AG09309 (cell line): ENCODE data around the gene DDR2.

ENCODE experiments used
- DNase-seq: peaks from one replicate; pipeline ENCODE4 v3.0.0-alpha.2; 2010; ENCODE audit warnings: low read depth
- H3K4me3 ChIP-seq: 2 replicates; pipeline ENCODE4 v1.5.1; 2011; ENCODE audit warnings: mild to moderate bottlenecking, low read depth, low read length, moderate library complexity; ENCODE audit not compliant: control insufficient read depth
- TF ChIP-seq, protein P1 (sequence below): IDR thresholded peaks from 2 replicates; pipeline ENCODE4 v1.5.1; 2011; ENCODE audit warnings: mild to moderate bottlenecking, low read depth, low read length, inconsistent platforms; ENCODE audit not compliant: insufficient read depth, control insufficient read depth; ENCODE audit errors: missing control alignments

Gene DDR2

DNA sequence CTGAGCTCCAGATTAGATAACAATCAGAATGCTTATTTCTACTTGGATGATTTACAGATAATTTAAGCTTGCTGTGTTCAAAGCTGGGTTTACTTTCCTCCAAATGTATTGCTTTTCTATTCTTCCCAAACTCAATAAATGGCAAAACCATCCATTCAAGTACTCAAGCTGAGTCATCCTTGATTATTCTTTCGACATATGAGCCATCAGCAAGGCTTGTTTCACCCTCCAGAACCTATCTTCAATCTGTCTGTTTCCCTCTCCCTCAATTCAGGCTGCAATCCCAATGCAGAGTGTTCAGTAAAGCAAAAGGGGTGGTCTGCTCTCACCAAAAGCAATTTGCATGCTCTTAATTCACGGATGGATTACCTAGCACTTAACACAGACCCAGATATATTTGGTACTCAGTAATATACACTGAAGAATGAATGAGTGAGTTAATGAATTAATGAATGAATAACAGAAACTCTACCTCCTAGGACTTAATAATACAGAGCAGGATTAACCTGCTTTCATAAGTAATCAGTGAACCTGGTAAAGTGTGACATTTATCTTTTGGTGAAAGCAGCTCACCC is 41.9 kb downstream of the DDR2 start:
- DNase-seq = no peak
- no peak overlapping the region for H3K4me3 ChIP-seq
- TF ChIP-seq, protein P1, sequence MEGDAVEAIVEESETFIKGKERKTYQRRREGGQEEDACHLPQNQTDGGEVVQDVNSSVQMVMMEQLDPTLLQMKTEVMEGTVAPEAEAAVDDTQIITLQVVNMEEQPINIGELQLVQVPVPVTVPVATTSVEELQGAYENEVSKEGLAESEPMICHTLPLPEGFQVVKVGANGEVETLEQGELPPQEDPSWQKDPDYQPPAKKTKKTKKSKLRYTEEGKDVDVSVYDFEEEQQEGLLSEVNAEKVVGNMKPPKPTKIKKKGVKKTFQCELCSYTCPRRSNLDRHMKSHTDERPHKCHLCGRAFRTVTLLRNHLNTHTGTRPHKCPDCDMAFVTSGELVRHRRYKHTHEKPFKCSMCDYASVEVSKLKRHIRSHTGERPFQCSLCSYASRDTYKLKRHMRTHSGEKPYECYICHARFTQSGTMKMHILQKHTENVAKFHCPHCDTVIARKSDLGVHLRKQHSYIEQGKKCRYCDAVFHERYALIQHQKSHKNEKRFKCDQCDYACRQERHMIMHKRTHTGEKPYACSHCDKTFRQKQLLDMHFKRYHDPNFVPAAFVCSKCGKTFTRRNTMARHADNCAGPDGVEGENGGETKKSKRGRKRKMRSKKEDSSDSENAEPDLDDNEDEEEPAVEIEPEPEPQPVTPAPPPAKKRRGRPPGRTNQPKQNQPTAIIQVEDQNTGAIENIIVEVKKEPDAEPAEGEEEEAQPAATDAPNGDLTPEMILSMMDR = no peak

DNA sequence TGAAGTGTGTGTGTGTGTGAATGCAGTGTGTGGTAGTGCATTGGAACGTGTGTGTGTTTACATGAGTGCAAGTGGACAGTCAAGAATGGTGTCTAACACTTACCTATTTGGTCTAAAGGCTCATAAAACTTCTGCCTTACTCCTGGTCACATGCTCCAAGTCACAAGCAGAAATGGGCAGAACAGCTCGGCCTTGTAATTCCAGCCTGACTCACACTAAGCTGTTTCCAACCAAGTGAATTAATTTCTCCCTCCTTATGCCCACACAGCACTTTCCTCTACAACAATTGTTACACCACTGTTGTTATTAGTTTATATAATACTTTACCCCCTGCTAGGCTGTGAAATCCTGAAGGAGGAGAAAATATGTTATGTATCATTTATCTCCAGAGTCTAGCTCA is 43.8 kb downstream of the DDR2 start:
- H3K4me3 ChIP-seq = no peak overlapping the region
- no peak for DNase-seq
- TF ChIP-seq, protein P1 = no peak

DNA sequence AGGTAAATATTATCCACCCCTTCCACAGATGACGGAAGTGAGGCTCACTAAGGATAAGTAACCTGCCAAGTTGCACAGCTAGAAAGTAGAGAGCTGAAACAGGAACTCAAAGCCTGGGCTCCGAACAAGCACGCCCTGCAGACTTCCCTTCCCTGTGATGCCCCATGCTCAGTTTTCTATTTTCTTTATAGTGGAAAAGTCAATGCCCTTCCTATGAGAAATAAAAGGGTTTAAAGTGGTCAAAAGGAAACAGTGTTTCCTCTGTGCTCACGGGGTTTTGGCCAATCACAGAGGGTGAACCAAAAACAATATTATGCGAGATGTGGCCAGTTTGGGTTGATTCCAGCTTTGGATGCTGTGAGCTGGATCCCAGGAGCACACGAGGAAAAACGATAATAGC is 44.5 kb downstream of the DDR2 start:
- H3K4me3 ChIP-seq = no peak overlapping the region
- TF ChIP-seq, protein P1 = no peak
- no peak for DNase-seq

DNA sequence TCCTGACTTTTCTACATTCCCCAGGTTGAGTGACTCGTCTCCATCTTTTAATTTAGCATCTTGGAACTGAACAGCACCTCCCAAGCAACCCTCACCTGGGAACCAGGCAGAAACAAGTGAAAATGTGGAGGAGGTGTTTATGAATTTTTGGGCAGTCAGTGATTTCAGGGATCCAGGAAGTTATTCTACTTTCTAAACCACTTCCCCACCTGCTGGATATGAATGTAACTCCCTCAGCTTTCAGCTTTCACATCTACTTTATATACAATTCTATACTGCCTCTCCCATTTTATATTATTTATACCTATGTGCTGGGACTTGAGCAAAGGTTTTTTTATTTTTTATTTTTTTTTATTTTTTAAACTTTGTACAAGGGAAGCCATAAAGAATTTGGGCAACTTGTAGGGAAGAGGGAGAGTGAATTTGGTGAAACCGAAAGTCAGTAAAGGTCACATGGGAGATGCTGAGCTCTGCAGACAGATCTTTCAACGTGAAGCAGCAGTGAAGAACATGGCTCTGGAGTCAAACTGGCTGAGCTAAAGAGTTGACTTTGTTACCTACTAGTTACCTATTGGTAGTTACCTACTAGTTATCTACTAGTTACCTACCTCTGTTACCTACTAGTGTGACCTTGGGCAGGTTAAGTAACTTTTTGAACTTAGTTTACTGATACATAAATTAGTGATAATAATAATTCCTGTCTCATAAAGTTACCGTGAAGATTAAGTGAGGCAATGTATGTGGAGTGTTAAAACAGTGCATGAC is 45.5 kb downstream of the DDR2 start:
- H3K4me3 ChIP-seq = no peak overlapping the region
- TF ChIP-seq, protein P1 = no peak
- no peak for DNase-seq

DNA sequence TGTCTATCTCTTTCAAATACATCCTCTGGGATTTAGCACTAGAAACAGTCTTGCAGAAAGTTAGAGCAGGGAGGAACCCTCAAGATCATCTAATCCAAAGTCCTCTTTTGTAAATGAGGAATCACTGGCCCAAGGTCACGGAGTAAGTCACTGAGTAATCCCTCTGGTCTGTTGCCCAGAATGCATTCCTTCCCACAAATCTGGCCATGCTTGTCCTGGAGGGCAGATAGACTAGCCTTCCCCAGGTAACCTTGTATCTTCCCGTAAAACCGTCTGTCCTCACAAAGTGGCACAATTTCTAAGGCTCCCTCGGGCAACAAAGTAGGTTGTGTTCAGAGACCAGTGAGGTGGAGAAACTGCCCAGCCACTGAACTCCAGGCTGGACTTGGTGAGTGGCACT is 46.2 kb downstream of the DDR2 start:
- TF ChIP-seq, protein P1 = no peak
- H3K4me3 ChIP-seq = no peak overlapping the region
- DNase-seq = no peak

DNA sequence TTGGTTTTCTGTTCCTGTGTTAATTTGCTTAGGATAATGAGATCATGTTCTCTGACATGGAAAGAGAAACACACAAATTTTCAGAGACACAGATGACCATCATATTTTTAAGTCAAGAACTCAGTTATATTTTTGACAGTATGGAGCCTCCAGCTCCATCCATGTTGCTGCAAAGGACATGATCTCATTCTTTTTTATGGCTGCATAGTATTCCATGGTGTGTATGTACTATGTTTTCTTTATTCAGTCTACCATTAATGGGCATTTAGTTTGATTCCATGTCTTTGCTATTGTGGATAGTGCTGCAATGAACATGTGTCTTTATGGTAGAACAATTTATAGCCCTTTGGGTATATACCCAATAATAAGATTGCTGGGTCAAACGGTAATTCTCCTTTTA is 47.0 kb downstream of the DDR2 start:
- no peak overlapping the region for H3K4me3 ChIP-seq
- TF ChIP-seq, protein P1 = no peak
- no peak for DNase-seq
